Liver (tissue), 9 donors: ENCODE data around the gene CHDH. TPM values are rescaled to one million over a fixed set of nuclear protein-coding genes. Genes with fewer than 3 reads are reported as not detected.
A peak's percentile ranks its signal among the peaks of the same experiment; 100 is the strongest.

Experiments used
- DNase-seq: peaks from one replicate; pipeline ENCODE4 v3.0.0-alpha.2; 2017; ENCODE audit warnings: low spot score
- H3K27ac ChIP-seq, 2 donors: one replicate each; pipeline ENCODE4 v1.7.0; 2013; ENCODE audit warnings: inconsistent platforms in 2 of 2, low read length in 2 of 2, control low read depth in 1 of 2, low read depth in 1 of 2, mild to moderate bottlenecking in 1 of 2
- H3K27me3 ChIP-seq, 4 donors: one replicate each; pipeline versions ENCODE4 v1.6.1 to v1.7.0; 2013; ENCODE audit warnings: low read length in 3 of 4, inconsistent platforms in 1 of 4, mild to moderate bottlenecking in 1 of 4, moderate library complexity in 1 of 4; ENCODE audit not compliant: control insufficient read depth in 4 of 4, insufficient read depth in 4 of 4
- H3K36me3 ChIP-seq, 4 donors: one replicate each; pipeline versions ENCODE4 v1.6.1 to v1.7.0; 2013; ENCODE audit warnings: low read length in 3 of 4, mild to moderate bottlenecking in 3 of 4, low read depth in 1 of 4, moderate library complexity in 1 of 4; ENCODE audit not compliant: control insufficient read depth in 4 of 4, insufficient read depth in 3 of 4
- H3K4me1 ChIP-seq, 4 donors: one replicate each; pipeline versions ENCODE4 v1.6.1 to v1.7.0; 2013; ENCODE audit warnings: low read length in 3 of 4, mild to moderate bottlenecking in 3 of 4, moderate library complexity in 1 of 4; ENCODE audit not compliant: control insufficient read depth in 4 of 4, insufficient read depth in 4 of 4
- H3K4me3 ChIP-seq, 3 donors: one replicate each; pipeline versions ENCODE4 v1.6.1 to v1.7.0; 2013; ENCODE audit warnings: low read length in 3 of 3, control low read depth in 1 of 3, low read depth in 1 of 3, mild to moderate bottlenecking in 1 of 3
- H3K9ac ChIP-seq, 2 donors: one replicate each; pipeline ENCODE4 v1.7.0; 2013; ENCODE audit warnings: low read length in 2 of 2, mild to moderate bottlenecking in 2 of 2, moderate library complexity in 2 of 2, control low read depth in 1 of 2, low read depth in 1 of 2
- H3K9me3 ChIP-seq, 4 donors: one replicate each; pipeline versions ENCODE4 v1.6.1 to v1.7.0; 2013; ENCODE audit warnings: low read length in 3 of 4; ENCODE audit not compliant: control insufficient read depth in 4 of 4
- EGR1 ChIP-seq, 2 donors: IDR thresholded peaks; 2 replicates each; pipeline ENCODE4 v1.6.1; 2016 to 2018; ENCODE audit warnings: antibody characterized with exemption in 2 of 2, low read depth in 2 of 2
- FOXA1 ChIP-seq: IDR thresholded peaks from 2 replicates; pipeline ENCODE4 v1.6.1; 2016; ENCODE audit warnings: antibody characterized with exemption
- FOXA2 ChIP-seq: IDR thresholded peaks from 2 replicates; pipeline ENCODE4 v1.6.1; 2016; ENCODE audit warnings: antibody characterized with exemption
- GABPA ChIP-seq, 2 donors: IDR thresholded peaks in 1 of 2; conservative IDR thresholded peaks in 1 of 2; 2 replicates each; pipeline ENCODE4 v1.6.1; 2016; ENCODE audit warnings: antibody characterized with exemption in 2 of 2, mild to moderate bottlenecking in 1 of 2, moderate library complexity in 1 of 2
- HNF4A ChIP-seq, 2 donors: conservative IDR thresholded peaks; 2 replicates each; pipeline ENCODE4 v1.6.1; 2016; ENCODE audit warnings: antibody characterized with exemption in 2 of 2, mild to moderate bottlenecking in 2 of 2
- HNF4G ChIP-seq: IDR thresholded peaks from 2 replicates; pipeline ENCODE4 v1.6.1; 2016; ENCODE audit warnings: antibody characterized with exemption
- JUND ChIP-seq, 2 donors: IDR thresholded peaks; 2 replicates each; pipeline ENCODE4 v1.6.1; 2016; ENCODE audit warnings: antibody characterized with exemption in 2 of 2
- MAX ChIP-seq: IDR thresholded peaks from 2 replicates; pipeline ENCODE4 v1.6.1; 2016; ENCODE audit warnings: antibody characterized with exemption
- NR2F2 ChIP-seq: IDR thresholded peaks from 2 replicates; pipeline ENCODE4 v1.6.1; 2016; ENCODE audit warnings: antibody characterized with exemption
- RAD21 ChIP-seq, 2 donors: IDR thresholded peaks; 2 replicates each; pipeline ENCODE4 v1.6.1; 2016; ENCODE audit warnings: antibody characterized with exemption in 2 of 2, mild to moderate bottlenecking in 2 of 2
- RXRA ChIP-seq, 2 donors: IDR thresholded peaks; 2 replicates each; pipeline ENCODE4 v1.6.1; 2017 to 2018; ENCODE audit warnings: antibody characterized with exemption in 2 of 2, mild to moderate bottlenecking in 1 of 2
- SP1 ChIP-seq: IDR thresholded peaks from 2 replicates; pipeline ENCODE4 v1.6.1; 2018; ENCODE audit warnings: antibody characterized with exemption, mild to moderate bottlenecking
- TAF1 ChIP-seq: conservative IDR thresholded peaks from 2 replicates; pipeline ENCODE4 v1.6.1; 2016; ENCODE audit warnings: antibody characterized with exemption, mild to moderate bottlenecking
- YY1 ChIP-seq: IDR thresholded peaks from 2 replicates; pipeline ENCODE4 v1.6.1; 2016; ENCODE audit warnings: antibody characterized with exemption, mild to moderate bottlenecking
- ZBTB33 ChIP-seq: IDR thresholded peaks from 2 replicates; pipeline ENCODE4 v1.6.1; 2016; ENCODE audit warnings: antibody characterized with exemption
- WGBS: extraction: QIAGEN DNeasy Blood & Tissue Kit; methylation state at CpG from one replicate; pipeline ENCODE4 v1.1.7; 2013; 5-methylcytosine and 5-hydroxymethylcytosine counted together
- polyA plus RNA-seq, 2 donors: library from polyadenylated mRNA; stranded (reverse) in 1 of 2; unstranded in 1 of 2; fragments of 200-250 nt in 1 of 2; fragments of >200 nt in 1 of 2; fragmentation: Nextera tagmentation in 1 of 2; extraction: Ambion mirVana in 1 of 2; gene quantifications; one replicate each; pipeline versions ENCODE4 v1.2.1 to v1.2.3, GENCODE V29; 2013 to 2015
- total RNA-seq, 2 donors: library from RNA; depleted of rRNA; stranded (reverse); fragments of >200 nt; gene quantifications; one replicate each; pipeline ENCODE4 v1.2.3, GENCODE V29; 2014
- TF ChIP-seq, protein P1 (sequence below): fragments of 150-350 bp; IDR thresholded peaks from 2 replicates; pipeline ENCODE4 v1.5.1; 2017; ENCODE audit warnings: improper control_type of control experiment, low read depth, low read length; ENCODE audit not compliant: missing input control
- TF ChIP-seq, protein P2 (sequence below): IDR thresholded peaks from 2 replicates; pipeline ENCODE4 v1.6.1; 2016; ENCODE audit warnings: antibody characterized with exemption, mild to moderate bottlenecking
- TF ChIP-seq, protein P3 (sequence below): IDR thresholded peaks from 2 replicates; pipeline ENCODE4 v1.6.1; 2016; ENCODE audit warnings: antibody characterized with exemption
- donor health status: healthy.
- donor health status: healthy.
- donor health status: healthy.
- donor health status: healthy.
- donor health status: healthy.

Gene CHDH
- 10 to 100 TPM in 1 of 2 donors, 1 to 10 TPM in 1; 9.1 to 34.0 TPM for total RNA-seq
- polyA plus RNA-seq = 10 to 100 TPM; 10.7 to 31.6 TPM

DNA sequence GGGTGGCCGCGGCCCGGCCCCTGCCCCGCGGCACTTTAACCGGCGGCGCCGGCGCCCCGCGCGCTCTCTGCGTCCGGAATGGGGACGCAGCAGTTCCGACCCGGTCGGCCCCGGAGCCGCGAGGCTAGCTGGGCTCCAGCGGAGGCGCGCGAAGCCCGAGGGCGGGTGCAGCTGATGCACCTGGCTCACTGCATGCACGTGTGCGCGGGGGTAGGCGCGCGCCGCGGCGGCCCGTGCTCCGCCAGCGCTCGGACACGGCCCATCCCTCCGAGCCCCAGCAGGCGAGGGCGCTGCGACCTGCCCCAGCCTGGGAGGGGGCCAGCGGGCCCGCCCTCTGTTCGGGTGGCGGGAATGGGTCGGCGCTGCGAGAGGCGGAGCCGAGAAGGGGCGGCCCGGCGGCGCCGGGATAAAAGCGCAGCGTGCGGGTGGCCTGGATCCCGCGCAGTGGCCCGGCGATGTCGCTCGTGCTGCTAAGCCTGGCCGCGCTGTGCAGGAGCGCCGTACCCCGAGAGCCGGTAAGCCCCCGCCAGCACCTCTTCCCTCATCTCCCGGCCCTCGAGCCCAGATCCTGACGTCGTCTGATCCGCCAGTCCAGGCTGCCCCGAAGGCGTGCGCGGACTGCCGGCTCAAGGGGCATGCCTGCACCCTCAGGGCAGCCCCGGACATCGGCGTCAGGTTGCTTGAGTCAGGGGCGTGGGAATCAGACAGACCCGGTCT lies at the start of gene CHDH, which contains the start of gene IL17RB:
Gene CHDH (minus strand): TSS at position 286 of the 717 bp plus-strand sequence. CDS start 22,411 bp downstream, outside the sequence.
Gene IL17RB (plus strand): TSS at position 435 of the 717 bp plus-strand sequence. CDS start 21 bp downstream, at position 456.
- Histone ChIP-seq H3K9ac (peak within 1 kb of the TSS; percentile 61 to 90), H3K27me3 (no peaks in the 10 kb centered on the region), H3K9me3 (no peaks in the 10 kb centered on the region), H3K36me3 (no peaks in the 10 kb centered on the region), H3K4me1 (peaks cover 2 to 43% (median 17%) of the 10 kb centered on the region in 4 donors), H3K4me3 (peak within 1 kb of the TSS; percentile 49 to 85 (median 58)), H3K27ac (peak within 1 kb of the TSS; percentile 98 to 99)
- DNase-seq = peak; percentile 70
- 1% methylated on average over 91 of the region's 91 CpGs for WGBS
- TF ChIP-seq SP1 = peak; percentile 18
- TF ChIP-seq, protein P1, sequence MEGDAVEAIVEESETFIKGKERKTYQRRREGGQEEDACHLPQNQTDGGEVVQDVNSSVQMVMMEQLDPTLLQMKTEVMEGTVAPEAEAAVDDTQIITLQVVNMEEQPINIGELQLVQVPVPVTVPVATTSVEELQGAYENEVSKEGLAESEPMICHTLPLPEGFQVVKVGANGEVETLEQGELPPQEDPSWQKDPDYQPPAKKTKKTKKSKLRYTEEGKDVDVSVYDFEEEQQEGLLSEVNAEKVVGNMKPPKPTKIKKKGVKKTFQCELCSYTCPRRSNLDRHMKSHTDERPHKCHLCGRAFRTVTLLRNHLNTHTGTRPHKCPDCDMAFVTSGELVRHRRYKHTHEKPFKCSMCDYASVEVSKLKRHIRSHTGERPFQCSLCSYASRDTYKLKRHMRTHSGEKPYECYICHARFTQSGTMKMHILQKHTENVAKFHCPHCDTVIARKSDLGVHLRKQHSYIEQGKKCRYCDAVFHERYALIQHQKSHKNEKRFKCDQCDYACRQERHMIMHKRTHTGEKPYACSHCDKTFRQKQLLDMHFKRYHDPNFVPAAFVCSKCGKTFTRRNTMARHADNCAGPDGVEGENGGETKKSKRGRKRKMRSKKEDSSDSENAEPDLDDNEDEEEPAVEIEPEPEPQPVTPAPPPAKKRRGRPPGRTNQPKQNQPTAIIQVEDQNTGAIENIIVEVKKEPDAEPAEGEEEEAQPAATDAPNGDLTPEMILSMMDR = no peak
- TF ChIP-seq MAX = no peak
- no peak for TF ChIP-seq HNF4G
- peak; percentile 13 for TF ChIP-seq YY1
- TF ChIP-seq RXRA (IDR thresholded peaks at IDR 0.05) = no peak
- no peak for TF ChIP-seq NR2F2
- TF ChIP-seq TAF1 = no peak
- TF ChIP-seq GABPA (IDR thresholded peaks at IDR 0.05 in 1 of 2, conservative IDR thresholded peaks at IDR 0.05 in 1 of 2) = no peak
- TF ChIP-seq HNF4A (conservative IDR thresholded peaks at IDR 0.05) = peak in 1 of 2 donors; percentile 6
- TF ChIP-seq RAD21 (IDR thresholded peaks at IDR 0.05) = peak in 1 of 2 donors; percentile 23
- TF ChIP-seq, protein P2, sequence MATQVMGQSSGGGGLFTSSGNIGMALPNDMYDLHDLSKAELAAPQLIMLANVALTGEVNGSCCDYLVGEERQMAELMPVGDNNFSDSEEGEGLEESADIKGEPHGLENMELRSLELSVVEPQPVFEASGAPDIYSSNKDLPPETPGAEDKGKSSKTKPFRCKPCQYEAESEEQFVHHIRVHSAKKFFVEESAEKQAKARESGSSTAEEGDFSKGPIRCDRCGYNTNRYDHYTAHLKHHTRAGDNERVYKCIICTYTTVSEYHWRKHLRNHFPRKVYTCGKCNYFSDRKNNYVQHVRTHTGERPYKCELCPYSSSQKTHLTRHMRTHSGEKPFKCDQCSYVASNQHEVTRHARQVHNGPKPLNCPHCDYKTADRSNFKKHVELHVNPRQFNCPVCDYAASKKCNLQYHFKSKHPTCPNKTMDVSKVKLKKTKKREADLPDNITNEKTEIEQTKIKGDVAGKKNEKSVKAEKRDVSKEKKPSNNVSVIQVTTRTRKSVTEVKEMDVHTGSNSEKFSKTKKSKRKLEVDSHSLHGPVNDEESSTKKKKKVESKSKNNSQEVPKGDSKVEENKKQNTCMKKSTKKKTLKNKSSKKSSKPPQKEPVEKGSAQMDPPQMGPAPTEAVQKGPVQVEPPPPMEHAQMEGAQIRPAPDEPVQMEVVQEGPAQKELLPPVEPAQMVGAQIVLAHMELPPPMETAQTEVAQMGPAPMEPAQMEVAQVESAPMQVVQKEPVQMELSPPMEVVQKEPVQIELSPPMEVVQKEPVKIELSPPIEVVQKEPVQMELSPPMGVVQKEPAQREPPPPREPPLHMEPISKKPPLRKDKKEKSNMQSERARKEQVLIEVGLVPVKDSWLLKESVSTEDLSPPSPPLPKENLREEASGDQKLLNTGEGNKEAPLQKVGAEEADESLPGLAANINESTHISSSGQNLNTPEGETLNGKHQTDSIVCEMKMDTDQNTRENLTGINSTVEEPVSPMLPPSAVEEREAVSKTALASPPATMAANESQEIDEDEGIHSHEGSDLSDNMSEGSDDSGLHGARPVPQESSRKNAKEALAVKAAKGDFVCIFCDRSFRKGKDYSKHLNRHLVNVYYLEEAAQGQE = peak; percentile 84
- no peak for TF ChIP-seq FOXA1
- TF ChIP-seq, protein P3, sequence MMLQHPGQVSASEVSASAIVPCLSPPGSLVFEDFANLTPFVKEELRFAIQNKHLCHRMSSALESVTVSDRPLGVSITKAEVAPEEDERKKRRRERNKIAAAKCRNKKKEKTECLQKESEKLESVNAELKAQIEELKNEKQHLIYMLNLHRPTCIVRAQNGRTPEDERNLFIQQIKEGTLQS = no peak
- no peak for TF ChIP-seq ZBTB33
- TF ChIP-seq FOXA2 = no peak
- TF ChIP-seq JUND (IDR thresholded peaks at IDR 0.05) = no peak
- TF ChIP-seq EGR1 (IDR thresholded peaks at IDR 0.05; ENCODE audit: low read depth in 2 of 2) = no peak
